GM12801 (cell line): Measurements from ENCODE around the gene STAMBP.

Experiments
- CTCF ChIP-seq: IDR thresholded peaks from one replicate; pipeline ENCODE4 v1.5.1; 2011; ENCODE audit warnings: control low read depth; ENCODE audit not compliant: insufficient read length; ENCODE audit errors: extremely low read depth

STAMBP gene

GRCh38 chr2:73915437-73915993 lies 86.8 kb downstream of the STAMBP start:
- no peak for TF ChIP-seq CTCF

GRCh38 chr2:73916666-73917065 lies 87.9 kb downstream of the STAMBP start:
- no peak for TF ChIP-seq CTCF

GRCh38 chr2:73917296-73917695 lies 88.5 kb downstream of the STAMBP start:
- TF ChIP-seq CTCF, result no peak

GRCh38 chr2:73917696-73918207 lies 89.0 kb downstream of the STAMBP start:
- TF ChIP-seq CTCF, result no peak

- TF ChIP-seq CTCF, result no peak
Observed at GRCh38 chr2:73918856-73919255, 90.1 kb downstream of the STAMBP start.

GRCh38 chr2:73919596-73920228 lies 91.0 kb downstream of the STAMBP start:
- no peak for TF ChIP-seq CTCF

GRCh38 chr2:73920577-73921545 lies 92.1 kb downstream of the STAMBP start:
- no peak for TF ChIP-seq CTCF
